Right lobe of liver (tissue), 4 donors: ENCODE data around the gene NSL1.

Source experiments
- POLR2A ChIP-seq: fragments of 450-650 bp; IDR thresholded peaks from one replicate; pipeline ENCODE4 v1.6.1; 2017; ENCODE audit warnings: antibody characterized with exemption, mild to moderate bottlenecking
- TF ChIP-seq, protein P1 (sequence below), 4 donors: fragments of 200-600 bp in 3 of 4; fragments of 450-650 bp in 1 of 4; IDR thresholded peaks; one replicate each; pipeline versions ENCODE4 v1.5.1 to v1.8.0; 2016 to 2022; ENCODE audit warnings: antibody characterized with exemption in 4 of 4, mild to moderate bottlenecking in 2 of 4
- donor health status: DM: no; HTN: no; CAD: no.
- donor health status: DM: no; HTN: no; CAD: no.
- donor health status: DM: no; HTN: yes; CAD: no.

DNA sequence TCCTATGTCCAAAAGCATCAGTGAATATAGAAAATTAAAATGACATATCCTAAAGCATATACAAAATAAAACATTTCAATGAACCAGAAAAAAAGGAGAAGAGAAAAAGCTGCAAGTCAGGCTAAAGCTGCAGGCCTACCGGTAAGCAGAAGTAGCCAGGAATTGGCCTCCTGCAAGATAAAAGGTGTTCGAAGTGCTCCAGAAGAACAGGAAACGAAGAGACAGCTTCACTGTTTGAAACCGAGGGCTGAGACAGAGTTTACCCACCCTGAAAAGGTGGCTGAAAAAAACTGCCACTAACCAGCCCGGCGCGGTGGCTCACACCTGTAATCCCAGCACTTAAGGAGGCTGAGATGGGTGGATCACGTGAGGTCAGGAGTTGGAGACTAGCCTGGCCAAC, 37.4 kb downstream of the NSL1 start:
- TF ChIP-seq, protein P1, sequence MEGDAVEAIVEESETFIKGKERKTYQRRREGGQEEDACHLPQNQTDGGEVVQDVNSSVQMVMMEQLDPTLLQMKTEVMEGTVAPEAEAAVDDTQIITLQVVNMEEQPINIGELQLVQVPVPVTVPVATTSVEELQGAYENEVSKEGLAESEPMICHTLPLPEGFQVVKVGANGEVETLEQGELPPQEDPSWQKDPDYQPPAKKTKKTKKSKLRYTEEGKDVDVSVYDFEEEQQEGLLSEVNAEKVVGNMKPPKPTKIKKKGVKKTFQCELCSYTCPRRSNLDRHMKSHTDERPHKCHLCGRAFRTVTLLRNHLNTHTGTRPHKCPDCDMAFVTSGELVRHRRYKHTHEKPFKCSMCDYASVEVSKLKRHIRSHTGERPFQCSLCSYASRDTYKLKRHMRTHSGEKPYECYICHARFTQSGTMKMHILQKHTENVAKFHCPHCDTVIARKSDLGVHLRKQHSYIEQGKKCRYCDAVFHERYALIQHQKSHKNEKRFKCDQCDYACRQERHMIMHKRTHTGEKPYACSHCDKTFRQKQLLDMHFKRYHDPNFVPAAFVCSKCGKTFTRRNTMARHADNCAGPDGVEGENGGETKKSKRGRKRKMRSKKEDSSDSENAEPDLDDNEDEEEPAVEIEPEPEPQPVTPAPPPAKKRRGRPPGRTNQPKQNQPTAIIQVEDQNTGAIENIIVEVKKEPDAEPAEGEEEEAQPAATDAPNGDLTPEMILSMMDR (IDR thresholded peaks at IDR 0.05): no peak
- TF ChIP-seq POLR2A: no peak
